ENCODE data around the gene EPDR1.

Gene EPDR1

DNA sequence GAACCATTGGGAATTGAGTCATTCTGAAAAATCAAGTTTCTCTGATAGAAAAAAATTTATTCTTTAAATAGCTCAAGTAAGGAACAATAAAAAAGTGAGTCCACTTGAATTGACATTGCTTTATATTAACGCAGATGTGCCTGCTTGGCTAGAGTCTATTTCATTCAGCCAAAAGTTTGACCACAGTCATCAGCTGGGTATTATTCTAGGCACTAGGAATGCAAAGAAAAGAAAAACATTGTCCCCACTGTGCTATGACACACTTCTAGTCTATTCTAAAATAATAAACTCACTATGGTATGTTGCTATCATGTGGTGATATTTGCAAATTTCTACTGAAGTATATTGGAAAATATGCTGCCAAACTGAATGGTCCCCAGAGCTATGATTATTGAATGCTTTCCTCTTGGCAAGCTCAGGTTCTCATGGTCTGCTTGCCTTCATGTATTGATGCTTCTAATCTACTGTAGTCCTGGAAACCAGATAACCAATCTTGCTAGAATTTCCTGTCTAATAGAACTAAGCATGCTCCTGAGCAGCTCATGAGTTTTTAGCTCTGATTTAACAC lies 12.1 kb upstream of the EPDR1 start:
- TF ChIP-seq, protein P1, sequence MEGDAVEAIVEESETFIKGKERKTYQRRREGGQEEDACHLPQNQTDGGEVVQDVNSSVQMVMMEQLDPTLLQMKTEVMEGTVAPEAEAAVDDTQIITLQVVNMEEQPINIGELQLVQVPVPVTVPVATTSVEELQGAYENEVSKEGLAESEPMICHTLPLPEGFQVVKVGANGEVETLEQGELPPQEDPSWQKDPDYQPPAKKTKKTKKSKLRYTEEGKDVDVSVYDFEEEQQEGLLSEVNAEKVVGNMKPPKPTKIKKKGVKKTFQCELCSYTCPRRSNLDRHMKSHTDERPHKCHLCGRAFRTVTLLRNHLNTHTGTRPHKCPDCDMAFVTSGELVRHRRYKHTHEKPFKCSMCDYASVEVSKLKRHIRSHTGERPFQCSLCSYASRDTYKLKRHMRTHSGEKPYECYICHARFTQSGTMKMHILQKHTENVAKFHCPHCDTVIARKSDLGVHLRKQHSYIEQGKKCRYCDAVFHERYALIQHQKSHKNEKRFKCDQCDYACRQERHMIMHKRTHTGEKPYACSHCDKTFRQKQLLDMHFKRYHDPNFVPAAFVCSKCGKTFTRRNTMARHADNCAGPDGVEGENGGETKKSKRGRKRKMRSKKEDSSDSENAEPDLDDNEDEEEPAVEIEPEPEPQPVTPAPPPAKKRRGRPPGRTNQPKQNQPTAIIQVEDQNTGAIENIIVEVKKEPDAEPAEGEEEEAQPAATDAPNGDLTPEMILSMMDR (IDR thresholded peaks at IDR 0.05; ENCODE audit: low read depth, low read length), result no peak
- no peak for DNase-seq (ENCODE audit: extremely low read depth, low read depth)

- no peak for DNase-seq (ENCODE audit: extremely low read depth, low read depth)
- TF ChIP-seq, protein P1 (IDR thresholded peaks at IDR 0.05; ENCODE audit: low read depth, low read length), result no peak
Measured at GRCh38 chr7:37912756-37913155, 7.7 kb upstream of the EPDR1 start.

DNA sequence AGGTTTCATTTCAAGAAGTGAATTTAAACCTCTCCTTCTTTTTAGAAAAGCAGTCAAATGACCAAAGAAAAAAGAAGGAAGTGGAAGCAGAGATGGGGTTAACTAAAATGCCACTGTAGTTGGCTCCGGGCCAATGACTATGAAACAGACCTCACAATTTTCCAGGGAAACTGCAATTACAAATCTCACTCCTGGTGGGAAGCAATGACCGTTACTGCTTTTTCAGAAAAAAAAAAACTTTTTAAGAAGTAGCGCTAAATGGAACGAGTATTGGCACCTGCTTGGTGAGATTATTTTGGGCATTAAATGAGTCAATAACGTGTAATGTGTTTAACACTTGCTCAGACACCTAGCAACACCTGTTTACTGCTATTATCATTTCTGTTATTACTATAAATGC lies 5.0 kb upstream of the EPDR1 start:
- TF ChIP-seq, protein P1 (IDR thresholded peaks at IDR 0.05; ENCODE audit: low read depth, low read length), result no peak
- no peak for DNase-seq (ENCODE audit: extremely low read depth, low read depth)

GRCh38 chr7:37916017-37916672 lies 4.3 kb upstream of the EPDR1 start:
- TF ChIP-seq, protein P1 (IDR thresholded peaks at IDR 0.05; ENCODE audit: low read depth, low read length), result no peak
- DNase-seq (ENCODE audit: extremely low read depth, low read depth), result no peak

- TF ChIP-seq, protein P1 (IDR thresholded peaks at IDR 0.05; ENCODE audit: low read depth, low read length), result peak; percentile 70
- DNase-seq (ENCODE audit: extremely low read depth, low read depth), result no peak
Measured at GRCh38 chr7:37916673-37917660, 3.5 kb upstream of the EPDR1 start, which contains the start of gene SFRP4. Gene SFRP4, minus strand, starts transcription at chr7:37916817. Its CDS starts 280 bp downstream, at chr7:37916537.

DNA sequence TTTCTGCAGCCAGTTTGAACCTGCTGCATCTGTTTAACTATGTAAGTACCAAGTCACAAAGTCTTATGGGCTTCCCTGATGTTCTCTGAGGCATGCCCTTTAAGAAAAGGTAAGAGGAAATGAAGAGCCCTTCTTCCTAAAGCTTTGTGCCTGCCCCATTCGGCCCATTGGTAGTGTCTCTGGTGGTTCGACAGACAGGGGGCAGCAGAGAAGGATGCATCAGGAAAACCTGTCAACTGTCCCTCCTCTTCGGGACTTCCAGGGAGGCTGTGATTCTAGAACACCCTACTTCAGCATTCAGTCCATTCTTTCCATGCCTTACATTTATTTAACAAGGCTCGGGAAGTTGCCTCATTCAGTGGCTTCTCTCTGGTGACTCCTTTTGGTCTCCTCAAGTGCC lies 1.9 kb upstream of the EPDR1 start:
- no peak for DNase-seq (ENCODE audit: extremely low read depth, low read depth)
- TF ChIP-seq, protein P1 (IDR thresholded peaks at IDR 0.05; ENCODE audit: low read depth, low read length), result no peak; the same call in 1 of the 2 replicates

Measured in AG09319 (cell line).